ENCODE data around the gene B3GALT2.
"Not testable (repeated sequence)": the region's sequence is repeated elsewhere in the genome, so short reads cannot be mapped to it uniquely, and the experiment has no call there.

The B3GALT2 gene

GRCh38 chr1:193211539-193211938, 25.1 kb upstream of the B3GALT2 start:
- Histone ChIP-seq H3K27me3 (no peaks in the 10 kb centered on the region), H3K9me3 (peaks cover 31% of the 10 kb centered on the region), H3K27ac (no peak overlapping the region), H3K9ac (no peak overlapping the region), H3K4me3 (no peak overlapping the region), H3K36me3 (peaks cover 72% of the 10 kb centered on the region), H4K20me1 (no peaks in the 10 kb centered on the region), H3K4me1 (0 out of 2 replicates have a peak, but pooled peaks cover under 1% of the 10 kb centered on the region), H3K4me2 (no peak overlapping the region)
- no peak for TF ChIP-seq Cebpa-rat (IDR thresholded peaks at IDR 0.05)

- no peak overlapping the region for H3K27ac ChIP-seq
- H3K27me3 ChIP-seq = no peaks in the 10 kb centered on the region
- H3K9ac ChIP-seq = no peak overlapping the region
- no peaks in the 10 kb centered on the region for H4K20me1 ChIP-seq
- peaks cover 72% of the 10 kb centered on the region for H3K36me3 ChIP-seq
- TF ChIP-seq Cebpa-rat (IDR thresholded peaks at IDR 0.05) = no peak
- H3K9me3 ChIP-seq = peaks cover 36% of the 10 kb centered on the region
- H3K4me1 ChIP-seq = no peaks in the 10 kb centered on the region
- no peak overlapping the region for H3K4me2 ChIP-seq
- H3K4me3 ChIP-seq = no peak overlapping the region
Observed at GRCh38 chr1:193210996-193211395, 24.6 kb upstream of the B3GALT2 start.

- no peak overlapping the region for H3K4me2 ChIP-seq
- TF ChIP-seq Cebpa-rat (IDR thresholded peaks at IDR 0.05) = no peak
- H3K9me3 ChIP-seq = peaks cover 8% of the 10 kb centered on the region
- H3K27me3 ChIP-seq = no peaks in the 10 kb centered on the region
- H3K9ac ChIP-seq = no peak overlapping the region
- no peak overlapping the region for H3K27ac ChIP-seq
- H3K36me3 ChIP-seq = peaks cover 24% of the 10 kb centered on the region
- peaks cover 26% of the 10 kb centered on the region; the same call in 1 of the 2 replicates for H4K20me1 ChIP-seq
- H3K4me1 ChIP-seq = no peaks in the 10 kb centered on the region
- H3K4me3 ChIP-seq = no peak overlapping the region
Observed at GRCh38 chr1:193201021-193201420, 14.6 kb upstream of the B3GALT2 start.

GRCh38 chr1:193199940-193200339, 13.5 kb upstream of the B3GALT2 start:
- Histone ChIP-seq H3K4me2 (no peak overlapping the region), H3K9ac (no peak overlapping the region), H3K36me3 (peaks cover 14% of the 10 kb centered on the region), H3K4me1 (no peaks in the 10 kb centered on the region), H3K9me3 (no peaks in the 10 kb centered on the region), H4K20me1 (peaks cover 26% of the 10 kb centered on the region; the same call in 1 of the 2 replicates), H3K4me3 (no peak overlapping the region), H3K27ac (no peak overlapping the region), H3K27me3 (no peaks in the 10 kb centered on the region)
- no peak for TF ChIP-seq Cebpa-rat (IDR thresholded peaks at IDR 0.05)

- Histone ChIP-seq H3K9ac (no peak overlapping the region), H4K20me1 (peaks cover 17% of the 10 kb centered on the region; the same call in 1 of the 2 replicates), H3K4me1 (no peaks in the 10 kb centered on the region), H3K36me3 (peaks cover 31% of the 10 kb centered on the region), H3K4me3 (0 out of 2 replicates have a peak overlapping the region, but pooled peaks have one; percentile 39), H3K27me3 (no peaks in the 10 kb centered on the region), H3K9me3 (peaks cover 27% of the 10 kb centered on the region), H3K4me2 (no peak overlapping the region), H3K27ac (no peak overlapping the region)
- no peak for TF ChIP-seq Cebpa-rat (IDR thresholded peaks at IDR 0.05)
Observed at GRCh38 chr1:193192586-193192985, 6.2 kb upstream of the B3GALT2 start.

- Histone ChIP-seq H3K9me3 (peaks cover 27% of the 10 kb centered on the region), H3K4me3 (no peak overlapping the region), H4K20me1 (peaks cover 41% of the 10 kb centered on the region), H3K27ac (no peak overlapping the region), H3K9ac (no peak overlapping the region), H3K27me3 (no peaks in the 10 kb centered on the region), H3K4me2 (no peak overlapping the region), H3K4me1 (no peaks in the 10 kb centered on the region; the same call in 1 of the 2 replicates), H3K36me3 (peaks cover 31% of the 10 kb centered on the region)
- TF ChIP-seq Cebpa-rat (IDR thresholded peaks at IDR 0.05) = no peak
Observed at GRCh38 chr1:193190096-193190744, 3.8 kb upstream of the B3GALT2 start.

- Histone ChIP-seq H3K4me1 (no peaks in the 10 kb centered on the region; the same call in 1 of the 2 replicates), H3K4me3 (no peak overlapping the region), H3K27me3 (no peaks in the 10 kb centered on the region), H3K36me3 (peaks cover 31% of the 10 kb centered on the region), H3K4me2 (no peak overlapping the region), H3K9ac (no peak overlapping the region), H3K9me3 (peaks cover 27% of the 10 kb centered on the region), H3K27ac (no peak overlapping the region), H4K20me1 (peaks cover 47% of the 10 kb centered on the region)
- no peak for TF ChIP-seq Cebpa-rat (IDR thresholded peaks at IDR 0.05)
Observed at GRCh38 chr1:193189442-193190095, 3.2 kb upstream of the B3GALT2 start.

- peaks cover 26% of the 10 kb centered on the region for H3K36me3 ChIP-seq
- not testable (repeated sequence) for H3K4me3 ChIP-seq, H3K4me1 ChIP-seq, H3K27ac ChIP-seq, H3K9ac ChIP-seq, H3K27me3 ChIP-seq, H3K4me2 ChIP-seq
- H3K9me3 ChIP-seq = peaks cover 27% of the 10 kb centered on the region
- H4K20me1 ChIP-seq = peaks cover 54% of the 10 kb centered on the region
Observed at GRCh38 chr1:193188915-193189314, 2.5 kb upstream of the B3GALT2 start.

- no peaks in the 10 kb centered on the region; the same call in 1 of the 2 replicates for H3K4me1 ChIP-seq
- peaks cover 17% of the 10 kb centered on the region for H3K9me3 ChIP-seq
- H3K4me3 ChIP-seq = no peak overlapping the region
- H3K36me3 ChIP-seq = peaks cover 16% of the 10 kb centered on the region
- no peak overlapping the region for H3K4me2 ChIP-seq
- H3K27me3 ChIP-seq = no peaks in the 10 kb centered on the region
- H3K27ac ChIP-seq = no peak overlapping the region
- H4K20me1 ChIP-seq = peaks cover 68% of the 10 kb centered on the region
- TF ChIP-seq Cebpa-rat (IDR thresholded peaks at IDR 0.05) = no peak
- no peak overlapping the region for H3K9ac ChIP-seq
Observed at GRCh38 chr1:193187114-193187513, 701 bp upstream of the B3GALT2 start.

- Histone ChIP-seq H3K36me3 (no peaks in the 10 kb centered on the region; the same call in 1 of the 2 replicates), H3K27me3 (no peaks in the 10 kb centered on the region), H3K4me1 (peaks cover 2% of the 10 kb centered on the region), H3K27ac (no peak overlapping the region), H3K4me3 (no peak overlapping the region), H3K4me2 (no peak overlapping the region), H3K9me3 (no peaks in the 10 kb centered on the region), H3K9ac (no peak overlapping the region), H4K20me1 (peaks cover 87% of the 10 kb centered on the region)
- TF ChIP-seq Cebpa-rat (IDR thresholded peaks at IDR 0.05) = no peak
Observed at GRCh38 chr1:193185211-193185610, 1.2 kb downstream of the B3GALT2 start.

Data from BLaER1 (cell line).